Neural progenitor cell (in vitro differentiated cells): Measurements from ENCODE around the gene MKLN1.

Experiments used
- CTCF ChIP-seq: fragments of 200-600 bp; sonication (generic); IDR thresholded peaks from 2 replicates; pipeline ENCODE4 v1.5.1; 2017; ENCODE audit warnings: antibody characterized with exemption, mild to moderate bottlenecking
- EZH2 ChIP-seq: fragments of 200-600 bp; sonication (generic); IDR thresholded peaks from 2 replicates; pipeline ENCODE4 v1.6.1; 2017; ENCODE audit warnings: antibody characterized with exemption, mild to moderate bottlenecking, moderate library complexity

GRCh38 chr7:131307627-131308026, 20.0 kb upstream of the MKLN1 start:
- TF ChIP-seq CTCF (no peak), EZH2 (no peak)
